Epithelial cell of proximal tubule (primary cell): Measurements from ENCODE around the gene TENM3. TPM values are rescaled to one million over a fixed set of nuclear protein-coding genes. Genes with fewer than 3 reads are reported as not detected.

Experiments used
- DNase-seq: peaks from one replicate; pipeline ENCODE4 v3.0.0-alpha.2; 2011; ENCODE audit warnings: low read depth
- H3K4me3 ChIP-seq: 2 replicates; pipeline ENCODE4 v1.5.1; 2011; ENCODE audit warnings: low read depth, mild to moderate bottlenecking, low read length
- CTCF ChIP-seq: conservative IDR thresholded peaks from 2 replicates; pipeline ENCODE4 v1.5.1; 2012; ENCODE audit warnings: low read depth, mild to moderate bottlenecking, low read length
- total RNA-seq: library from RNA; depleted of rRNA; stranded (reverse); fragments of >200 nt; gene quantifications from 2 replicates; pipeline ENCODE4 v1.2.3, GENCODE V29; 2015

The TENM3 gene
- total RNA-seq, 1 donor from 2014 or later: 2.4 TPM

- no peak overlapping the region for H3K4me3 ChIP-seq
- TF ChIP-seq CTCF: no peak
- no peak for DNase-seq
Observed at GRCh38 chr4:182258441-182259000, 15.3 kb downstream of the TENM3 start.

GRCh38 chr4:182261651-182262223, 18.5 kb downstream of the TENM3 start:
- TF ChIP-seq CTCF: no peak
- no peak overlapping the region for H3K4me3 ChIP-seq
- no peak for DNase-seq

GRCh38 chr4:182263562-182263961, 20.4 kb downstream of the TENM3 start:
- H3K4me3 ChIP-seq: no peak overlapping the region
- DNase-seq: no peak
- TF ChIP-seq CTCF: no peak

- H3K4me3 ChIP-seq: no peak overlapping the region
- no peak for TF ChIP-seq CTCF
- DNase-seq: no peak
Observed at GRCh38 chr4:182264139-182264752, 21.0 kb downstream of the TENM3 start.

GRCh38 chr4:182265881-182266280, 22.7 kb downstream of the TENM3 start:
- no peak overlapping the region for H3K4me3 ChIP-seq
- no peak for DNase-seq
- no peak for TF ChIP-seq CTCF

- no peak for TF ChIP-seq CTCF
- H3K4me3 ChIP-seq: no peak overlapping the region
- DNase-seq: no peak
Observed at GRCh38 chr4:182267048-182267447, 23.8 kb downstream of the TENM3 start.

GRCh38 chr4:182268966-182269365, 25.8 kb downstream of the TENM3 start:
- no peak for TF ChIP-seq CTCF
- H3K4me3 ChIP-seq: no peak overlapping the region
- DNase-seq: no peak
